Neural progenitor cell (in vitro differentiated cells): ENCODE results near the gene ARL11. TPM values are rescaled to one million over a fixed set of nuclear protein-coding genes. Genes with fewer than 3 reads are reported as not detected.

ENCODE experiments used
- DNase-seq: peaks from one replicate; pipeline ENCODE4 v3.0.0-alpha.2; 2016; ENCODE audit warnings: low spot score
- H2AFZ ChIP-seq: fragments of 200-600 bp; sonication (generic); replicated peaks from 2 replicates; pipeline ENCODE4 v1.6.1; 2016; ENCODE audit warnings: antibody characterized with exemption
- H3F3A ChIP-seq: fragments of 200-600 bp; sonication (generic); 2 replicates; pipeline ENCODE4 v1.6.1; 2016; ENCODE audit warnings: antibody characterized with exemption, low read depth
- H3K27ac ChIP-seq: fragments of 200-600 bp; sonication (generic); 2 replicates; pipeline ENCODE4 v1.5.1; 2016; ENCODE audit warnings: mild to moderate bottlenecking
- H3K27me3 ChIP-seq: fragments of 200-600 bp; sonication (generic); 2 replicates; pipeline ENCODE4 v1.6.1; 2016; ENCODE audit warnings: mild to moderate bottlenecking, moderate library complexity
- H3K36me3 ChIP-seq: fragments of 200-600 bp; sonication (generic); 2 replicates; pipeline ENCODE4 v1.5.1; 2016
- H3K4me1 ChIP-seq: fragments of 200-600 bp; sonication (generic); 2 replicates; pipeline ENCODE4 v1.6.1; 2016; ENCODE audit warnings: mixed run types
- H3K4me2 ChIP-seq: fragments of 200-600 bp; sonication (generic); 2 replicates; pipeline ENCODE4 v1.6.1; 2016
- H3K4me3 ChIP-seq: fragments of 200-600 bp; sonication (generic); 2 replicates; pipeline ENCODE4 v1.5.1; 2016
- H3K79me2 ChIP-seq: fragments of 200-600 bp; sonication (generic); 2 replicates; pipeline ENCODE4 v1.6.1; 2016; ENCODE audit warnings: low read depth
- H3K9ac ChIP-seq: fragments of 200-600 bp; sonication (generic); 2 replicates; pipeline ENCODE4 v1.6.1; 2016
- H3K9me3 ChIP-seq: fragments of 200-600 bp; sonication (generic); 2 replicates; pipeline ENCODE4 v1.5.1; 2016; ENCODE audit warnings: low read depth
- H4K20me1 ChIP-seq: fragments of 200-600 bp; sonication (generic); 2 replicates; pipeline ENCODE4 v1.6.1; 2016; ENCODE audit warnings: low read depth
- H3K27ac Mint-ChIP-seq: 3 replicates; pipeline ENCODE4 v1.8.0; 2021; ENCODE audit warnings: mixed read lengths
- H3K27me3 Mint-ChIP-seq: 2 replicates; pipeline ENCODE4 v1.8.0; 2022; ENCODE audit warnings: low read depth, mild to moderate bottlenecking, inconsistent platforms, moderate library complexity, mixed read lengths; ENCODE audit not compliant: insufficient read depth
- H3K36me3 Mint-ChIP-seq: 3 replicates; pipeline ENCODE4 v1.8.0; 2021; ENCODE audit warnings: mixed read lengths
- H3K4me1 Mint-ChIP-seq: 3 replicates; pipeline ENCODE4 v1.8.0; 2021; ENCODE audit warnings: mixed read lengths
- H3K4me3 Mint-ChIP-seq: 3 replicates; pipeline ENCODE4 v1.8.0; 2021; ENCODE audit warnings: mild to moderate bottlenecking, moderate library complexity, mixed read lengths
- H3K9me3 Mint-ChIP-seq: 3 replicates; pipeline ENCODE4 v1.8.0; 2020; ENCODE audit warnings: mixed read lengths
- CTCF ChIP-seq: fragments of 200-600 bp; sonication (generic); IDR thresholded peaks from 2 replicates; pipeline ENCODE4 v1.5.1; 2017; ENCODE audit warnings: antibody characterized with exemption, mild to moderate bottlenecking
- EZH2 ChIP-seq: fragments of 200-600 bp; sonication (generic); IDR thresholded peaks from 2 replicates; pipeline ENCODE4 v1.6.1; 2017; ENCODE audit warnings: antibody characterized with exemption, mild to moderate bottlenecking, moderate library complexity
- EZH2phosphoT487 ChIP-seq: fragments of 200-600 bp; sonication (generic); IDR thresholded peaks from 2 replicates; pipeline ENCODE4 v1.6.1; 2017; ENCODE audit warnings: antibody characterized with exemption
- total RNA-seq: library from RNA; depleted of rRNA; stranded (reverse); fragments of >200 nt; gene quantifications from 2 replicates; pipeline ENCODE4 v1.2.3, GENCODE V29; 2015; ENCODE audit warnings: low replicate concordance

The ARL11 gene
- total RNA-seq, 1 donor from 2014 or later: 0.06 TPM

DNA sequence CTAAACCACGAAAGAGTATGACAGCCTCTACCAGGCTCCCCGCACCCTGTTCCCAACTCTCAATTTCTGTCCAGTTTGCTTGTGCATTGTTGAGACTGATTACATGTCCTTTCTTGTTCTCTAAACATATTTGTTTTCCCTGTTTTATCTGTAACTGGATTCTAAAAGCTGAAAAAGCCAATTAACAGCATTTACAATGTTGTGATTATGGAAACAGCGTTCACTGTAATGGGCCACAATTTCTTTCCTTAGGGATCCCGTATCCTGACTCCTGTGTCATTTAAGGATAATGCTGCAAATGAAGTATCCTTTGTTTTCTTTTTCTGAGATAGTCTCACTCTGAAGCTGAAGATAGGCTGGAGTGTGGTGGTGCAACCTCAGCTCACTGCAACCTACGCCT lies 42.5 kb downstream of the ARL11 start:
- H3F3A ChIP-seq: no peaks in the 10 kb centered on the region
- peaks cover 16% of the 10 kb centered on the region for H3K4me1 Mint-ChIP-seq
- no peak overlapping the region for H3K9ac ChIP-seq
- no peaks in the 10 kb centered on the region for H3K79me2 ChIP-seq
- H3K27me3 Mint-ChIP-seq: peaks cover 2% of the 10 kb centered on the region
- no peaks in the 10 kb centered on the region for H3K36me3 ChIP-seq
- H3K4me3 Mint-ChIP-seq: no peak overlapping the region
- no peaks in the 10 kb centered on the region for H3K9me3 ChIP-seq
- H3K9me3 Mint-ChIP-seq: peaks cover 6% of the 10 kb centered on the region
- peaks cover 21% of the 10 kb centered on the region for H3K27me3 ChIP-seq
- peaks cover 45% of the 10 kb centered on the region for H4K20me1 ChIP-seq
- no peak overlapping the region for H3K27ac Mint-ChIP-seq
- H3K4me1 ChIP-seq: no peaks in the 10 kb centered on the region
- no peak overlapping the region for H3K4me3 ChIP-seq
- no peak overlapping the region for H3K4me2 ChIP-seq
- no peak overlapping the region for H3K27ac ChIP-seq
- no peak overlapping the region for H2AFZ ChIP-seq
- TF ChIP-seq EZH2 (no peak), CTCF (no peak), EZH2phosphoT487 (no peak)
- H3K36me3 Mint-ChIP-seq: peaks cover 33% of the 10 kb centered on the region
- DNase-seq: no peak

- H4K20me1 ChIP-seq: peaks cover 5% of the 10 kb centered on the region
- H3K4me1 ChIP-seq: no peaks in the 10 kb centered on the region
- H3K4me1 Mint-ChIP-seq: peaks cover 5% of the 10 kb centered on the region
- no peak overlapping the region for H3K27ac ChIP-seq
- H3K9me3 Mint-ChIP-seq: peaks cover 27% of the 10 kb centered on the region
- H2AFZ ChIP-seq: no peak overlapping the region
- no peak overlapping the region for H3K27ac Mint-ChIP-seq
- no peaks in the 10 kb centered on the region for H3K27me3 ChIP-seq
- no peaks in the 10 kb centered on the region for H3K79me2 ChIP-seq
- no peaks in the 10 kb centered on the region for H3K36me3 ChIP-seq
- no peak overlapping the region for H3K9ac ChIP-seq
- no peaks in the 10 kb centered on the region for H3F3A ChIP-seq
- H3K9me3 ChIP-seq: no peaks in the 10 kb centered on the region
- H3K4me2 ChIP-seq: no peak overlapping the region
- no peak for DNase-seq
- peaks cover 46% of the 10 kb centered on the region for H3K36me3 Mint-ChIP-seq
- TF ChIP-seq CTCF: no peak
- no peak for TF ChIP-seq EZH2
- no peak for TF ChIP-seq EZH2phosphoT487
- H3K4me3 Mint-ChIP-seq: no peak overlapping the region
- H3K27me3 Mint-ChIP-seq: no peaks in the 10 kb centered on the region
- H3K4me3 ChIP-seq: no peak overlapping the region
These were observed 48.4 kb downstream of the ARL11 start for GRCh38 chr13:49676581-49677298.

GRCh38 chr13:49678191-49678914 lies 50.0 kb downstream of the ARL11 start:
- Histone ChIP-seq H3K79me2 (peaks cover 7% of the 10 kb centered on the region), H3K4me1 (no peaks in the 10 kb centered on the region)
- H3K36me3 Mint-ChIP-seq: peaks cover 46% of the 10 kb centered on the region

More at GRCh38 chr13:49678191-49678914, 50.0 kb downstream of the ARL11 start:
- Histone ChIP-seq H3F3A (no peaks in the 10 kb centered on the region), H4K20me1 (peaks cover 7% of the 10 kb centered on the region), H3K27ac (no peak overlapping the region), H3K9me3 (no peaks in the 10 kb centered on the region), H2AFZ (no peak overlapping the region), H3K4me3 (no peak overlapping the region), H3K27me3 (no peaks in the 10 kb centered on the region), H3K36me3 (no peaks in the 10 kb centered on the region), H3K4me2 (no peak overlapping the region), H3K9ac (no peak overlapping the region)
- no peak for DNase-seq
- Mint-ChIP-seq H3K4me1 (peaks cover 11% of the 10 kb centered on the region), H3K9me3 (peaks cover 27% of the 10 kb centered on the region), H3K27me3 (no peaks in the 10 kb centered on the region), H3K4me3 (no peak overlapping the region), H3K27ac (no peak overlapping the region)
- TF ChIP-seq EZH2 (no peak), CTCF (no peak), EZH2phosphoT487 (no peak)
